NOMO-1 treated with DMSO at 0.1 percent for 48 hours (cell line): ENCODE data around the gene KCNA2.

Experiments
- DNase-seq: peaks from one replicate; lab custom pipeline; 2025; ENCODE audit not compliant: unreplicated experiment; lab: John Stamatoyannopoulos, UW

The KCNA2 gene

GRCh38 chr1:110605901-110606656 lies at the start of gene KCNA2:
KCNA2 (minus strand) TSS chr1:110606358; CDS start chr1:110604782, 1,576 bp downstream.
- DNase-seq, result no peak

DNA sequence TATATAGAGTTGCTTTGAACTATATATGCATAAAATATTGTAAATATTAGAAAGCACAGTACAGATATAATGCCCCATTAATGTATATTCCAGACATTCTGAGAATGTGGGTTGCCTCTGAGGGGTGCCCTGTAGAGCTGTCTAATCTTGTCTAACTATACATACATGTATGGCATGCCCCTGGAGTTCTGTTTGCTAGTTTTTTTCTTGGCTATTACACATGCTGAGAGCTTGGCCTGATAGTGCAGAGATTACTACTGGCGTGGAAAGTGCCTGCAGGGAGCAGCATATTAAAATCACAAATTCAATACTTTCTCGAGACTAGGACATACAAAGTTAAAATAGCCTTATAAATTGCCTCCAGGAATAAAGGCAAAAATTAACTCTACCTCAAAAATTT lies 44.5 kb upstream of the KCNA2 start:
- DNase-seq, result no peak

GRCh38 chr1:110648417-110648816 lies 42.3 kb upstream of the KCNA2 start:
- no peak for DNase-seq

DNA sequence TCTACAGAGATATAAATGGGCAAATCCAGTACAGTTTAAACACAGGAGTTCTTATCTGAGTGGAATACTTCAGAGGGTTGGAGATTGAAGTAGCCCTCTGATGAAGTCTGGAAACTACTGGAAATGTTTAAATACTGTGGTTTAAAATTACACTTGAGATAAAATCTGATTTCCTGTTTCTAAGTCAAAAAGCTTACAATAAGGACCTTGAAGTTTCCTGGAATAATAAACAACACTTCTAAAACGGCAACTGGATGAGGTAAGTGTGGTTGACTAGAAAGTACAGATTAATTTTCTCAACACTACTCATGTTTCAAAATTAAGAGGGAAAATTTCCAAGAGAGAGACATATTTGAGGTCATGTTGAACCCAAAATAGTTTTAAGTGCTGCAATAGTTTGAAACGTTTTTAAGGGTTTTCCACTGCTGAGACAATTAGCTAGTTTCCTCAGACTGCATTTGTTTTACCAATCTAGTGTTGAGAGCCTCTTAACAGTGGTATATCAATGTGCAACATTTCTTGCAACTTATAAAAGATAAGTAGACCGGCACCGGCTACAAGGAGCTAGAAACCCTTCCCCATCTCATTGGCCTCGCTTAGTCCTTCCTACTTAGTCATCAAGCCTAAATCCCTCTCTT lies 41.2 kb upstream of the KCNA2 start:
- DNase-seq, result peak; percentile 72

DNA sequence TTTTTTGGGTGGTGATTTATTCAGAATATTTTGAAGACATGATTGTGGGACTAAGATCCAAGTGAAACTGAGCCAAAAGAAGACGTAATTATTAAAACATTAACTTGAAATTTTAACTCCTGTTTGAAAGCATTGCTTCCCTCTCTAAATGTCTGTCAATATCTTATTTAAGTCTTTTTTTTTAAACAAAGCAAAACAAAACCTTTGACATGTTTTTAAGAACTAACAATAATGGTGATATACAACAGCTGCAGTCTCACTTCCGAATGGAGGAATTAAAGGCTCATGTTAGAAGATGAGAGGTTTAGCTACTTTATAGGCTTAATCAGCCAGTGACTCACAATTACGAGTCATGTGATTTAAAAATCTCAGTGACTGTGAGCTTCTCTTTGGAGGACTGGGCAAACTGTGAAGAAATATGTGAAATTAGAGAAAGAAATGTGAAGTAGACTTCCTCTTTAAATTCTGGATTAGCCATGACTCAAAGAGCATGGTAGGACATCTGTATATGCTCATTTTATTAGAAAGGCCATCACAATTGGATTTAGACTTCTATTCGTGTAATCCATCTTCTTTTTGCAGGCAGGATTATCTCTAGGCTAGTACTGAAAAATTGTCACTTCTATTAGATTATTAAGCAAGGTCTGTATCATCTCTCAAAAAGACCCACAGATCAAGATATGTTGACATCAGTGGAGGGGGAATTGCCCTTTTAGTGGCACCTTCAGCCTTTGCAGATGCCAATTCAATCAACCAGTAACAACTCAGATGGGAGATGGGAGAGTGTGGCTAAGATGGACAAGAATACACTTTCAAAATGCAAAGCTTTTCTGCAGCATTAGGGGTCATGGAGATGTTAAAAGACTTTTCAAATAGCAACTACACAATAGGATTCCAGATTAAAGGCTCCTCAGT lies 39.9 kb upstream of the KCNA2 start:
- DNase-seq, result peak; percentile 93

- no peak for DNase-seq
Observed at GRCh38 chr1:110645211-110645610, 39.1 kb upstream of the KCNA2 start.

DNA sequence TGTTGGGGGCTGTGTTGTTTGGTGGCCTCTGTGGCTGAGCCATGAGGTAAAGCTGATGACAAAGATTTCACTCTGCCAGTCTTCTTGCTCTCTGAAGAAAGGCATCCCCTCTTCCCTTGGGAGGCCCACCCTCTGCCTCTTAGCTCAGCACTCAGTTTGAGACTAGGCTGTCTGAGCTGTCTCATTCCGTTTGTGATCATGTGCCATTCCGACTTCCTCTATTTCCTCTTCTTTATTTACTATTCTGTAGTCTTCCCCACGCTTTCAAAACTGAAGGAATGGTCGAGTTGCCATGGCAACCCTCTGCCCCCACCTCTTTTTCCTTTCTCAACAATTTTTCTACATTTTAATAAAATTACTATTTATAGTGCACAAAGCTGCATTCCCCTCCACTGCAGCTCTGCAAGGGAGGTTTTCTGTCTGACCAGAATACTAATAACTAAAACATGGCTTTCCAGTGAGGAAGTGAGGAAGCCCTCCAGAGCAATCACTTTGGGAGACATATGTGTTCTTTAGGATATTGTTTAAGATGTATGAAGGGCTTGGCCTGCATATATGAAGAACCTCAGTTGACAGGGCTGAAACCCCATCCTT lies 37.8 kb upstream of the KCNA2 start:
- DNase-seq, result peak; percentile 65

DNA sequence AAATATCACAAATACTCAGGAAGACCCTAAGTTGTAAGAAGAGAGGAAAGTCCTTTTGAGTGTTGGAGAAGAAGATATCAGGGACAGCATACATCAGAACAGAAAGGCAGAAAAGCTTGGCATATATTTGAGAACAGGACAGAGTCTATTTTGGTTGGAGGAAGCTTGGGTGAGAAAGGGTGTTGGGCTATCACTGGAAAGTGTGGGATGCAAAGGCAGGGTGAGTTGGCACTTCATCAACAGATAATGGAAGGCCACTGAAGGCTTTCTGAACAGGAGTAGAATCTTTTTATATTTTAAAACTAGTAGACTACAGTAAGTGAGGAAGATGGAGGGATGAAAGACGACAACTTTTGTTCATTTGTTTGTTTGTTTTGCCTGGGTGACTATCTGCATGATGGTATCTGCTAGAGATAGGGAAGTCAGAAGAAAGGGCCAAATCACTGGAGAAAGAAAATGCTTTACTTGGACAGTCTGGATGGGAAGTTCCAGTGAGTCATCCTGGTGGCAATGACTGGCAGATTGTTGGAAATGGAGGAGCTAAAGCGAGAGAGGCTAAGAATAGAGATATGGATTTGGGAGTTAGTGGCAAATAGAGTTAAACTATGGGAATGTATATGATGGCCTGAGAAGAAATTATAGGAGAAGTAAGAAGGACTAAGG lies 33.7 kb upstream of the KCNA2 start:
- DNase-seq, result no peak

GRCh38 chr1:110638556-110638955 lies 32.4 kb upstream of the KCNA2 start:
- DNase-seq, result no peak

GRCh38 chr1:110638058-110638457 lies 31.9 kb upstream of the KCNA2 start:
- no peak for DNase-seq

DNA sequence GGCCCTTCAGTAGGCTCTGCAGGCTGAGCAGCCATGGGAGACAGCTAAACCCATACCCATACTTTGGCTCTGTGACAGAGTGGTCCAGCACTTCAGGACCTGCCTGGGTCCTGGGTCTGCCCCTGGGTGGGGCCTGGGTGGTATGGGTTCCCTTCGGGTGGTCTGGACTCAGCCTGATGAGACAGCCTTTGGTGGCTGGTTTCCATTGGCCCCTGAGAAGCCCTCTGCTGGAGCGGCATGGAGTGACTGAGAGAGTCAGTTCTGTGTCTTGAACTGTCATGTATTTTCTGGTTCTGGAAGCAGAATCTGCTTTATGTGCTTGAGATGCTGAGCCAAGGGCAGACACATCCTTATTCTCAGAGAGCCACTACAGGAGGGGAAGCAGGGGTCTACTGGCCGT lies 31.3 kb upstream of the KCNA2 start:
- DNase-seq, result no peak

GRCh38 chr1:110636149-110636935 lies 30.2 kb upstream of the KCNA2 start:
- DNase-seq, result no peak

GRCh38 chr1:110635434-110635833 lies 29.3 kb upstream of the KCNA2 start:
- DNase-seq, result no peak

- peak; percentile 26 for DNase-seq
Observed at GRCh38 chr1:110634455-110635311, 28.5 kb upstream of the KCNA2 start.

DNA sequence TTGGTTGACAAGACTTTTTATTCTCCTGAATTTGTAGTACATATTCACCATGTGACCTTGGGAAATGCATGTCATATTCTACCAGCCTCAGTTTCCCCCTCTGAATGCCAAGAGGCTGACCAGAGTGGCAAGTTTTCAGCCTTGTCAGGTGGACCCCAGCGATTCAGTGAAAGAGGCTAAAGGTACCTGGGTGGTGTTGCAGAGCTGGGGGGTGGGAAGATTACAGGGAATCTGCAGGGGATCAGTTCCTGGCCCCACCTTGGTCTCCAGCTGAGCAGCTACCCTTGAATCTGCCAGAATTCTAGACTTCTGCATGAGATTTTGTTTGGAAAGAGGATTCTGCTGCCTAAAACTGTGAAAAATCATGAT lies 27.9 kb upstream of the KCNA2 start:
- no peak for DNase-seq

DNA sequence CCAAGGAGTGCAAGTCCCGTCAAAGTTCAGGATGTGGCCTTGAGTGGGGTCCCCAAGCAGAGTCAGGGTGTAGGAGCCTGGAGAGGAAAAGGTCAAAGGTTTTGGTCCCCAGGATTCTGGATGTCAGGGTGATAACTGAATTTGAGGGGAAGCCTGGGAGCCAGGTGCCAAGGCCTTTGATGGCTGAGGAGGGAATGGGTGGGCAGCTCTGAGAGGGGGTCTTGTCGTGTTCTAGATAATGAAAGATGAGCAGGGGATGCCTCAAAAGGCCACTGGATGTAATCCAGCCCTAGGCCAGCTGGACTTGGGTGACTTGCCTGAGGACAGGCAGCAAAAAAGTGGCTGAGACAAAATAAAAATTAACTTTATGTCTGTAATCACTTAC lies 27.5 kb upstream of the KCNA2 start:
- DNase-seq, result no peak

DNA sequence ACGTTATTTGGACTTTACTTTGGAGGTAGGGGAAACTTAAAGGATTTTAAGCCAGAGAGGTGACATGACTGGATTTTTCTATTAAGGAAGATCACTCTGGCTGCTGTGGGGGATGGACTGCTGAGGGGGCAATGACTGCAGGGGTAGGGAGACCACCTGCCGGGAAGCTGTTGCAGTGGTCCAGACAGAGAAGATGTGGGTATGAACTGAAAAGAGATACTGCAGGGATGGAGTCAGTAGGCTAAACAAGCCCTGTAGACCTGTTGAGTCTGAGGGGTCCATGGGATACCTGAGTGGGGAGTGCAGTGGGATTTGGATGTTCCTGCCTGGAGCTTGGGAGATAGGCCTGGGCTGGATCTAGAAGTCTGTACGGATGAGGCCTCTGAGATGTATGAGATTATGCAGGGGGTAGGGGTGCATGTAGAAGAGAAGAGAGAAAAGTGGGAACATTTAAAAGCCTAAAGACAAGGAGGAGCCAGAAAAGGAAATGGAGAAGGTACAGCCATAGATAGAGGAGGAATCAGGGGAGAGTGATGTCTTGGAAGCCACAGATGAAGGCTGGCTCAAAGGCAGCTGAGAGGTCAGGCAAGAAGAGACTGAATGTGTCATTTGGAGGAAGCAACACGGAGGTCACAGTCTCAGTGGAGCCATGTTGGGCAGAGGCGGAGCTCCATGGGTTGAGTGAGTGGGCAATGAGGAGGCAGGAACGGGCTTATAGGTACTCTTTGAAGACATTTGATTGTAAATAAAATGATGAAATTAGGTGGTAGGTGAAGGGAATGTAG lies 25.9 kb upstream of the KCNA2 start:
- no peak for DNase-seq
